IPS-15b (cell line): ENCODE measurements around the gene LRRN4.

Experiments
- H3K27me3 ChIP-seq: one replicate; pipeline ENCODE4 v1.6.1; 2013; ENCODE audit warnings: low read length; ENCODE audit not compliant: control insufficient read depth, insufficient read depth
- H3K36me3 ChIP-seq: one replicate; pipeline ENCODE4 v1.6.1; 2013; ENCODE audit warnings: low read length; ENCODE audit not compliant: control insufficient read depth, insufficient read depth
- H3K4me1 ChIP-seq: one replicate; pipeline ENCODE4 v1.6.1; 2013; ENCODE audit warnings: mild to moderate bottlenecking, low read length; ENCODE audit not compliant: control insufficient read depth, insufficient read depth
- H3K4me3 ChIP-seq: one replicate; pipeline ENCODE4 v1.5.1; 2013; ENCODE audit warnings: low read depth, low read length
- H3K9ac ChIP-seq: one replicate; pipeline ENCODE4 v1.6.1; 2013; ENCODE audit warnings: low read depth, mild to moderate bottlenecking, low read length
- H3K9me3 ChIP-seq: one replicate; pipeline ENCODE4 v1.6.1; 2013; ENCODE audit warnings: mild to moderate bottlenecking, low read length; ENCODE audit not compliant: control insufficient read depth, insufficient read depth

LRRN4 gene

GRCh38 chr20:6026051-6026450 lies 27.8 kb downstream of the LRRN4 start:
- H3K9me3 ChIP-seq = no peaks in the 10 kb centered on the region
- H3K27me3 ChIP-seq = no peaks in the 10 kb centered on the region
- no peak overlapping the region for H3K9ac ChIP-seq
- H3K4me3 ChIP-seq = no peak overlapping the region
- no peaks in the 10 kb centered on the region for H3K4me1 ChIP-seq
- peaks cover 2% of the 10 kb centered on the region for H3K36me3 ChIP-seq

DNA sequence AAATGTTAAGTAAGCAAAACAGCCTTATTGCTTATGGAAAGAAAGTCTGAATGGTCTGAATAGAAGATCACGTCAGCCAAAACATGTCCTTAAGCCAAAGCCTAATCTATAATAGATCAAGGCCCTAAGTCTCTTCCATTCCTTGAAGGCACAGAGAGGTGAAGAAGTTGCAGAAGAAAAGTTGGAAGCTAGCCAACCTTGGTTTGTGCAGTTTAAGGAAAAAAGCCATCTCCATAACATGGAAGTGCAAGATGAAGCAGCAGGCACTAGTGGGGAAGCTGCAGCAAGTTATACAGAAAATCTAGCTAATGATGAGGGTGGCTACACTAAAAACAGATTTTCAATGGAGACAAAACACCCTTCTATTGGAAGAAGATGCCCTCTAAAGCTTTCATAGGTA lies 29.1 kb downstream of the LRRN4 start:
- no peaks in the 10 kb centered on the region for H3K4me1 ChIP-seq
- H3K9me3 ChIP-seq = no peaks in the 10 kb centered on the region
- H3K36me3 ChIP-seq = peaks cover 2% of the 10 kb centered on the region
- no peak overlapping the region for H3K4me3 ChIP-seq
- H3K9ac ChIP-seq = no peak overlapping the region
- no peaks in the 10 kb centered on the region for H3K27me3 ChIP-seq

- no peak overlapping the region for H3K4me3 ChIP-seq
- no peaks in the 10 kb centered on the region for H3K36me3 ChIP-seq
- H3K9ac ChIP-seq = no peak overlapping the region
- no peaks in the 10 kb centered on the region for H3K9me3 ChIP-seq
- no peaks in the 10 kb centered on the region for H3K27me3 ChIP-seq
- H3K4me1 ChIP-seq = no peaks in the 10 kb centered on the region
Measured at GRCh38 chr20:6017880-6018279, 36.0 kb downstream of the LRRN4 start.

GRCh38 chr20:6017467-6017866 lies 36.4 kb downstream of the LRRN4 start:
- Histone ChIP-seq H3K4me1 (no peaks in the 10 kb centered on the region), H3K4me3 (no peak overlapping the region), H3K36me3 (no peaks in the 10 kb centered on the region), H3K9me3 (no peaks in the 10 kb centered on the region), H3K9ac (no peak overlapping the region), H3K27me3 (no peaks in the 10 kb centered on the region)

- Histone ChIP-seq H3K9ac (no peak overlapping the region), H3K9me3 (no peaks in the 10 kb centered on the region), H3K4me3 (no peak overlapping the region), H3K4me1 (no peaks in the 10 kb centered on the region), H3K27me3 (no peaks in the 10 kb centered on the region), H3K36me3 (no peaks in the 10 kb centered on the region)
Measured at GRCh38 chr20:6014957-6015356, 38.9 kb downstream of the LRRN4 start.

DNA sequence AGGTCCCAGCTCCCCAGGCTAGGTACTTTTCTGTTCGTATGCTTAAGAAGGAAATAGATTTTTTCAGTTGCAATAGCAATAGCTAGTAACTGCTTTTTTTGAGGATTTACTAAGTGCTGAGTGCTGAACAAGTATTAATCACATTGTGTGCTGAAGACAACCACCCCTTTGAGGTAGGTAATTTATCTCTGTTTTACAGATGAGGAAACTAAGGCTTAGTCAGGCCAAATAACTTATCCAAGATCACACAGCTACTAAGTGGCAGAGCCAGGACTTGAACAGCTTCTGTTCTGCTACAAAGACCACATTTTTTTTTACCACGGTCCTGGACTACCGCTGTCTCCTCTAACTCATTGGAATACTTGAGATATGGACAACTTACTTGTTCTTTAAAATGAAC lies 39.8 kb downstream of the LRRN4 start:
- H3K9ac ChIP-seq = no peak overlapping the region
- no peaks in the 10 kb centered on the region for H3K4me1 ChIP-seq
- no peaks in the 10 kb centered on the region for H3K36me3 ChIP-seq
- H3K27me3 ChIP-seq = no peaks in the 10 kb centered on the region
- no peaks in the 10 kb centered on the region for H3K9me3 ChIP-seq
- H3K4me3 ChIP-seq = no peak overlapping the region

DNA sequence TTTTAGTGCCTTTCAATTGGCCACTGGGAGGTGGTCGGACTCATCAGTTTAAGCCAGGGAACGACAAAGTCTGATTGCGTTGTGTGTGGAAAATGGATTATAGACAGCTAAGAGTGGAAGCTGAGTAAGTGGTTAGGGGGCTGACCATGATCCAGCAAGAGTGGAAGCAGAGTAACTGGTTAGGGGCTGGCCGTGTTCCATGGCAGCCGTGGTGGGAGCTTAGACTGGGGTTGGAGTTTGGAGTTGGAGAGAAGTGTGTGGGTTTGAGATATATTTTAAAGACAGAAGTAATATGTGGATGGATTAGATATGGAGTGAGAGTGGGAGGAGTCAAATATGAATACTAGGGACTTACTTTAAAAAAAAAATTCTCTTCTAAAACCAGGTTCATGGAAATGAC lies 41.7 kb downstream of the LRRN4 start:
- no peak overlapping the region for H3K9ac ChIP-seq
- peaks cover 3% of the 10 kb centered on the region for H3K4me1 ChIP-seq
- no peaks in the 10 kb centered on the region for H3K9me3 ChIP-seq
- H3K27me3 ChIP-seq = no peaks in the 10 kb centered on the region
- H3K36me3 ChIP-seq = no peaks in the 10 kb centered on the region
- H3K4me3 ChIP-seq = no peak overlapping the region

DNA sequence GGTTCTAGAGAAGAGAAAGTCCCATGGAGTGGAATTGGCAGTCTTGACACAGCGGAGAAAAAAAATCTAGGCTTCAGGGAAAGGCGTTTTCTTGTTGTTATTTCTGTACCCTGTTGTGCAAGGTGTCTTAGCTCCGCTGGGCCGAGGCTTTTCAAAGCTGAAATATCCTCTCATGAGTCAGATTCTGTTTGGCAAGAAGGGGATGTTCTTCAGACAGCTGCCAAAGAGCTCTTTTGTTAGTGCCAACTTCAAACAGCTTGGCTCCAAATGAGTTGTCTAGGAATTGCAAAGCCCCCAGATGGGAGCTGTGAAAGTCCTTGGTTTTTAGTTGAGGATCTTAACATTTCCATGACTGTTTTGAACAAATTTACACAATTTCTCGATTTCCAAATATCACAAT lies 45.6 kb downstream of the LRRN4 start:
- peaks cover 3% of the 10 kb centered on the region for H3K4me1 ChIP-seq
- H3K9me3 ChIP-seq = no peaks in the 10 kb centered on the region
- no peak overlapping the region for H3K4me3 ChIP-seq
- H3K36me3 ChIP-seq = no peaks in the 10 kb centered on the region
- H3K9ac ChIP-seq = no peak overlapping the region
- H3K27me3 ChIP-seq = no peaks in the 10 kb centered on the region

- Histone ChIP-seq H3K9ac (no peak overlapping the region), H3K9me3 (no peaks in the 10 kb centered on the region), H3K36me3 (no peaks in the 10 kb centered on the region), H3K27me3 (no peaks in the 10 kb centered on the region), H3K4me3 (peak overlapping the region; percentile 86), H3K4me1 (peaks cover 3% of the 10 kb centered on the region)
Measured at GRCh38 chr20:6007529-6008103, 46.2 kb downstream of the LRRN4 start.

DNA sequence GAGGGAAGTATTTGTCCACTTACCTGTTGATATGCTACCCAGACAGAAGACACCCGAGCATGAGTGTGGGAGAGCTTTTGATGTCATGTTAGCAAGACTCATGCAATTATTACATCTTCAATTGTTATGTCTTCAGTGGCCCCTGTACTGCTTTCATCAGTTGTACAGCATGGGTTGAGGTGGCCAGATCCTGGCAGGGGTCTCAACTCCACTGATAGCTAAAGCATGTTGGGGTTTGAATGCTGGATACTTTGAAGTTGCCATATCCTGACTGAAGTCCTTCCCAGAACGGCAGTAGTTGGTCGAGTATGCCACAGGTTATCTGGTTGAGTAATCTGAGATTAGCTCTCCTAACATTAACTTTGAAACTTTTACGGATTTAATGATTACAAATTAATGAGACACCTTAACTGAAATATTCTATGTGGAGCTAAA lies 46.7 kb downstream of the LRRN4 start:
- peaks cover 3% of the 10 kb centered on the region for H3K4me1 ChIP-seq
- peak overlapping the region; percentile 86 for H3K4me3 ChIP-seq
- no peak overlapping the region for H3K9ac ChIP-seq
- H3K36me3 ChIP-seq = no peaks in the 10 kb centered on the region
- no peaks in the 10 kb centered on the region for H3K9me3 ChIP-seq
- no peaks in the 10 kb centered on the region for H3K27me3 ChIP-seq

DNA sequence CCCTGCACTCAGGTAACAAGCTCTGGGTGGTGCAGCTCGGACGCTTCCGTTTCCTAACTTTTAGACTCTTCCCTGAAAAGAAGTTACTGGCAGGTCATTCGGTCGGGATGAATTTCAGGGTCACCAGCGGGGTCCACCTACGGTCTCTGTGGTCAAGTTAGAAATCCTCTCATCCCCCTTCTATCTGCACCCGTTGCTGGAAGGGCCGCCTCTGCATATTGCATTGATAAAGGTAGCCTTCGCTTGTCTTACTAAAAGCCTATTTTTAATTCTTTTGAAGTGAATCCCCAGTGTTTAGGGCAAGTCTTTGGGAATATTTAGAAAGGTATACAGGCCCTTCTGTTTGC lies 47.3 kb downstream of the LRRN4 start:
- Histone ChIP-seq H3K9ac (peak overlapping the region; percentile 87), H3K27me3 (no peaks in the 10 kb centered on the region), H3K36me3 (no peaks in the 10 kb centered on the region), H3K4me1 (peaks cover 3% of the 10 kb centered on the region), H3K9me3 (no peaks in the 10 kb centered on the region), H3K4me3 (peak overlapping the region; percentile 86)

- no peak overlapping the region for H3K9ac ChIP-seq
- peaks cover 7% of the 10 kb centered on the region for H3K36me3 ChIP-seq
- H3K9me3 ChIP-seq = no peaks in the 10 kb centered on the region
- H3K4me3 ChIP-seq = no peak overlapping the region
- H3K27me3 ChIP-seq = no peaks in the 10 kb centered on the region
- H3K4me1 ChIP-seq = no peaks in the 10 kb centered on the region
Measured at GRCh38 chr20:6000871-6001270, 53.0 kb downstream of the LRRN4 start.
